Measurements from ENCODE around the gene PPT1.

The PPT1 gene

DNA sequence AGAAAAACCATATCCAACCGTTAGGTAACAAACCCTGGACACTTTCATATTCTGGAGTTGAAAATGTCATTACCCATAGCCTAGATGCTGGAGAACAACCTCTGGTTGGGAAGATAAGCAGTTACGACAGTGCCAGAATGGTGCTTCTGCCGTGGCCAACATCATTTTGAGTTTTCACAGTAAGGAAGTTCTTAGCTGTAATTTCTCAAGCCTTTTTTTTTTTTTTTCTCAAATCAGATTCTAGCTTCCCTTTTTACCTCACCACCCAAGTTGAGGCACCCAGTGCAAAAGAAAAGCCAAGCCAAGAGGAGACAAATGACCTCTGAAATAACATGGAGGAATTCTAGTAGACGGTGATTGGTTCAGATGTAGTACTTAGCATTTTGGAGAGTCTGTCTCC is 21.8 kb downstream of the PPT1 start:
- TF ChIP-seq, protein P1, sequence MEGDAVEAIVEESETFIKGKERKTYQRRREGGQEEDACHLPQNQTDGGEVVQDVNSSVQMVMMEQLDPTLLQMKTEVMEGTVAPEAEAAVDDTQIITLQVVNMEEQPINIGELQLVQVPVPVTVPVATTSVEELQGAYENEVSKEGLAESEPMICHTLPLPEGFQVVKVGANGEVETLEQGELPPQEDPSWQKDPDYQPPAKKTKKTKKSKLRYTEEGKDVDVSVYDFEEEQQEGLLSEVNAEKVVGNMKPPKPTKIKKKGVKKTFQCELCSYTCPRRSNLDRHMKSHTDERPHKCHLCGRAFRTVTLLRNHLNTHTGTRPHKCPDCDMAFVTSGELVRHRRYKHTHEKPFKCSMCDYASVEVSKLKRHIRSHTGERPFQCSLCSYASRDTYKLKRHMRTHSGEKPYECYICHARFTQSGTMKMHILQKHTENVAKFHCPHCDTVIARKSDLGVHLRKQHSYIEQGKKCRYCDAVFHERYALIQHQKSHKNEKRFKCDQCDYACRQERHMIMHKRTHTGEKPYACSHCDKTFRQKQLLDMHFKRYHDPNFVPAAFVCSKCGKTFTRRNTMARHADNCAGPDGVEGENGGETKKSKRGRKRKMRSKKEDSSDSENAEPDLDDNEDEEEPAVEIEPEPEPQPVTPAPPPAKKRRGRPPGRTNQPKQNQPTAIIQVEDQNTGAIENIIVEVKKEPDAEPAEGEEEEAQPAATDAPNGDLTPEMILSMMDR (IDR thresholded peaks at IDR 0.05; ENCODE audit: low read depth, low read length) = no peak
- no peak for DNase-seq (ENCODE audit: extremely low read depth, low read depth)

DNA sequence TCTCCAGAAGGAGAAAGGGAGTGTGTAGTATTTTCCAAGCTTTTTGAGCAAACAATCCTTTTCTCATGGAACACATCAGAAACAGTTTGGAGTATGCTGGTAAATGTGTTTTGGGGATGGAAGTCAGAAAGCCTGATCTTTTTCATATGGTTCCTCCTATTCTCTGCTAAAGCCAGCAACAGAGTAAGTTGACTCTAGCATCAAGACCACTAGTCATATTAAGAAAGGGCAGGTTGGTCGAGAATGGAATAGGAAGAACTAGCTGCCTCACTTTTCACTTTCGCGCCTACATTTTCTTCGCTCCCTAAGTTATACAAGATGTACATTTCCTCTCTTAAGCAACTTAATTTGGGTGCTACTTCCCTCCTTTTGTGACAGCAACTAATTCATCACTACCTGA is 24.0 kb downstream of the PPT1 start:
- no peak for DNase-seq (ENCODE audit: extremely low read depth, low read depth)
- TF ChIP-seq, protein P1 (IDR thresholded peaks at IDR 0.05; ENCODE audit: low read depth, low read length) = no peak

DNA sequence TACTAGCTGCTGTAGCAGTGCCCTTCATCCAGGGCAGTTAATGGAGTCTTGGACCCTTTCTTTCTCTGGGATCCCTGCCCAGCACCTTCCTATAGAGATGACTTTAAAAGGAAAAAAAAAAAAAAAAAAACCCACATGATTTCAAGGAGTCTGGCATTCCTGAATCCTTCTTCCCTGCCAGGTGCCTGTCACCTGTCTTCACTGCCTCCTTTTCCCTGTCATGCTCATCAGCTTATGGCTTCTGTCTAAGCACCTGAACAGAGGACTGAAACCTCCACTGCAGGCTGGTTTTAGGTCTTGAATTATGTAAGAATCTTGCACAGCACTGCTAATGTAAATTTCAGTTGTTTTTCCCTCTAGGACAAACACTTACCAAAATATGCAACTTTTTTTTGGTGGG is 24.9 kb downstream of the PPT1 start:
- DNase-seq (ENCODE audit: extremely low read depth, low read depth) = no peak
- TF ChIP-seq, protein P1 (IDR thresholded peaks at IDR 0.05; ENCODE audit: low read depth, low read length) = no peak

DNA sequence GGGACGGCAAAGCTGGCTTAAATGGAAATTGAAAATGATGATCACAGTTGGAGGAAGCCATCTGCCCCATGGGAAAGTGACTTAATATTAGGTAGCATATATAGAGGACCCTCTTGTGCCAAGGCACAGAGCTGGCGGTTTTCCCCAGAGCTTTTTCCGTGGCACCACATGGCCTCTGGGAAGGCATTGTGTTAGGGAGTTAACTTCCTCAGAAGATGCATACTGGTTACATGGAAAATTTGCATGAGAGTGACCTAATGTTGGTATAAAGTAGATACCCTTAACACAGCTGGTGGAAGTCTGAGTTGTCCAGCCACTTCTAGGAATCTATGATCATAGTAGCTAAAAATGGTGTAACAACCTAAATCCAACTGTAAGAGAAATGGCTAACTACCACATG is 29.2 kb downstream of the PPT1 start:
- no peak for DNase-seq (ENCODE audit: extremely low read depth, low read depth)
- TF ChIP-seq, protein P1 (IDR thresholded peaks at IDR 0.05; ENCODE audit: low read depth, low read length) = no peak

DNA sequence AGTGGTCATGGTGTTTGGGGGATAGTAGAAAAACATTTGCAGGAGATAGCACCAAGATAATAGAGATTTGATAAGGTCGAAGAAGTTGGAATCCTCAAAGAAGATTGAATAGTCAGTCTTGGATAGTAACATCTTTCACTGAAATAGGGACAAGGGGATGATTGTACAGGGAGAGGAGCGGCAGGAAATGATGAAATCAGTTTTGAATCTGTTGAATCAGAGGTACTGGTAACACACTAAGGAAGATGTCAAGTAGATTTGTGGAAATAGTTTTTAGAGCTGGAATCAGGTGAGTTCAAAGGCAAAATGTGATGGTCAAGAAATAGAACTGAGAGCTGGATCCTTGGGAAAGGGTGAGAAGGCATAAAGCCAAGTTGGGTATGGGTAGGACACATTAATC is 30.0 kb downstream of the PPT1 start:
- TF ChIP-seq, protein P1 (IDR thresholded peaks at IDR 0.05; ENCODE audit: low read depth, low read length) = no peak
- DNase-seq (ENCODE audit: extremely low read depth, low read depth) = no peak

DNA sequence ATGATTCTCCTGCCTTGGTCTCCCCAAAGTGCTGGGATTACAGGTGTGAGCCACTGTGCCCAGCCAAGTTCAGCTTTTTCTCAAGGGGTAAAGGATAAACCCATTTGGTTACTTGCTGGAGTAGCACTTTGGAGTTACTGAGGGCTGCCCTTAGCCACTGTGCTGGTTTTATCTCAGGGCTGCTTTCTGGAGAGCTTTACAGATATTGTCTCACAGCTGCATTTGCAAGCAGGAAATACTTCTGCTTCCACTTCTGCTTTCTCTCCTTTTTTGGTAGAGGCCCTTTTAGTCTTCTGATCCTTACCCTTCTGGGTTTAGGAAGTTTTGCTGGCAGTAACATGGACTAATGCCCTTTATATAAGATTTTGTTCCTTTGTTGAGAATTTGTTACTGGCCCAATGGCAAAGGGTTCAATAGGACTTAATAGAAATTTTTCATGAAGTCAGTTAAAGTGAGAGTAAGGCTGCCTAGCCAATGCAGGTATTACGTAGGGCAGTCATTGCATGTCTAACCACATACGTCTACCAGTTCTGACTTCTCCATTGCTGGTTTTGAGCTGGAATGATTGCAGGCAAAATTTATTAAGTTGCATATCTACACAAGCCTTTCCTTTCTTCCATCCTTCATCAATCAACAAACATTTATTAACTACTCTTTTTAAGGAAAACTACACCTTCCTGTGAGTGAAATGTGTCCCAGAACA is 32.1 kb downstream of the PPT1 start:
- TF ChIP-seq, protein P1 (IDR thresholded peaks at IDR 0.05; ENCODE audit: low read depth, low read length) = no peak
- no peak for DNase-seq (ENCODE audit: extremely low read depth, low read depth)

DNA sequence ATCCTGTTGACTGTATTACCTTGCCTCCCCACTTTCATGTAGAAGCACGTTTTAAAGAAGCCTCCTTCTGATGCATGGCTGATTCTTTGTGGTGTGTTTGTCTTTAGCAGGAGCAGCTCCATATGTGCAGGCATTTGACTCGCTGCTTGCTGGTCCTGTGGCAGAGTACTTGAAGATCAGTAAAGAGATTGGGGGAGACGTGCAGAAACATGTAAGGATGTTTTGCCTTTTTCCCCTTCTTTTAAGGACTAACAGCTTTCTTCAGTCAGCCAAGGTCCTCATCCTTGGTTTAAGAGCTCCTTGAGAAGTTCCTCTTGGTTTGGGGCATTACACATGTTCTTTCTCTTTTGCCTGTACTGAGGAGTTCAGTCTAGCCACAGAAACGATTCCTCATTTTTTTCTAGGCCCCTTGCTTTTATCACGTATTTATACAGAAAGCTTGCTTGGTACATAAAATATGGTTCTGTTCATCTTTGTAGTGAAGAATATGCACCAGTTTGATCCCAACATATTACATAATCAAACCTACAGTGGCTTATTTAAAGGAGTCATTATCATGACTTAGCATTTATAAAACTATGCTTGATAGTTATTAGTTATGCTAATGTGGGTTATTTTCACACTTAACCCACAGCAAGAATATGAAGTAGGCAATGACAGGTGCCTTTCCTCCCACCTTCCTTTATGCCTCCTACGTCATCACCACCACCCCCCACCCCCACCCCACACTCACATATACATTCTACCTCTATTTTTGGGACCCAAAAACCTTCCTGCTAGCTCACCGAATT is 36.9 kb downstream of the PPT1 start:
- TF ChIP-seq, protein P1 (IDR thresholded peaks at IDR 0.05; ENCODE audit: low read depth, low read length) = no peak
- DNase-seq (ENCODE audit: extremely low read depth, low read depth) = no peak

All from AG09319 (cell line).